NCI-H2029 treated with DMSO at 0.1 percent for 48 hours (cell line): ENCODE measurements around the gene SHOC2.

ENCODE experiments used
- DNase-seq: peaks from one replicate; lab custom pipeline; 2025; lab: John Stamatoyannopoulos, UW

Gene SHOC2

DNA sequence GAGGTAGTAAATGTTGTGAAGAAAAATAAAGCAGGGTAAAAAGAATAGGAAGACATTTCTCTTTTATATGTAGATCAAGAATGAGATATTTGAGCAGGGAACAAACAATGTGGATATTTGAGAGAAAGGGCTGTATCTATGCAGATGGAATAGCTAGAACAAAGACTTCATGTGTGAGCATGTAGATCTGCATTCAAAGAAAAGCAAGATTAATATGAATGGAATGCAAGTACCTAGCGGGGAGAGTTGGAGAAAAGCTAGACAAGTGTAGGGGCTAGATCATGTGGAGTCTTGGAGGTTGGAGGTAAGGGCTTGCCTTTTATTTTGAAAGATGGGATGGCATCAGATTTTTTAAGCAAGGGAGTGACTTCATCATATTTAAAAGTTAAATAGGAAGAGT is 27.1 kb downstream of the SHOC2 start:
- DNase-seq, result no peak

DNA sequence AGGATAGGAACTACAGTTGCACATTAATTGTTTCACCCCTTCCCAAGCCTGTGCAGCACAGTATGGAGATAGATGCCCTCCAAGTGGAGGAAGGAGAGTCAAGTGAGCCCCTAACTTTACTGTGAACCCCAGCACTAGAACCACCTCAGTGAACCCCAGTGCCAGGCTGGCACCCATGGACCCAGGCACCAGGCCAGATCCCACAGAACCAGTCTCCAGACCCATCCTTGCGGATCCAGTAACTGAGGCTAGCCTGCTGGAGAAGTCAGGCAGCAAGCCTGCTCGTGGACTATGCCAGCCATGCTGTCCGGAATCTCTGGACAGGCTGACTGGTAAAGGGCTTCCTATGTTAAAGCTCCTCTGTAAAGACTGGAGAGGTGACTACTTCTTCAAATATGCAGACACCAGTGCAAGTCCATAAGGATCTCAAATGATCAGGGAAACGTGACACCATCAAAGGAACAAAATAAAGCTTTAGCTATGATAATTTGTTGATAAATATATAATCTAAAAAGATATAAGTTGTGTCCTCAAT is 27.7 kb downstream of the SHOC2 start:
- no peak for DNase-seq

DNA sequence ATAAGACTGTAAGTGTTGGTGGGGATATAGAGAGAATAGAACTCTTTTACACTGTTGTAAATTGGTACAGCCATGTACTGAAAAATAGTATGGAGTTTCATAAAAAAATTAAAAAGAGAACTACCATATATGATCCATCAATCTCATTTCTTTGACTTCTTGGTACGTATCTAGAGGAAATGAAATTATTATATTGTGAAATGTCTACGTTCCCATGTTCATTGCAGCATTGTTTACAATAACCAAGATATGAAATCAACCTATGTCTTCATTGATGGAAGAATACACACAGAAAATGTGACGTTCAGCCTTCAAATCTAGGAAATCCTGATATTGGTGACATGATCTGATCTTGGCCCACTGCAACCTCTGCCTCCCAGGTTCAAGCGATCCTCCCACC is 32.0 kb downstream of the SHOC2 start:
- DNase-seq, result no peak

DNA sequence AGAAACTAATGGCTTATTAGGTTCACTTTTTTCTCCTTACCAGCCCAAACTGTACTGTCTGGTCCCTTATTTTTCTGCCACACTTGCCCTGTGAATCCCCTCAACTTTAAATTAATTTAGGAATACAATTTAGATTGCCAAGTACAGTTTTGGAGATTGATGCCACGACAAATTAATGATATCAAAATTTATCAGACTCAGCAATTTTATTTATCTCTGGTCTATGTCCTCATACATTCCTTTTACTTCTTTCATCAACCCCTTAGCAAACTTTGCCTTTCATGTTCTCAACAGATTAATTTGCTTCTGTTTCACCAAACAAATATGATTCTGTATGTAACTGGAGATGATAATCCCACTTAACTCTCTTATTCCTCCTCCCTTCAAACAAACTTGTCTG is 38.2 kb downstream of the SHOC2 start:
- no peak for DNase-seq

DNA sequence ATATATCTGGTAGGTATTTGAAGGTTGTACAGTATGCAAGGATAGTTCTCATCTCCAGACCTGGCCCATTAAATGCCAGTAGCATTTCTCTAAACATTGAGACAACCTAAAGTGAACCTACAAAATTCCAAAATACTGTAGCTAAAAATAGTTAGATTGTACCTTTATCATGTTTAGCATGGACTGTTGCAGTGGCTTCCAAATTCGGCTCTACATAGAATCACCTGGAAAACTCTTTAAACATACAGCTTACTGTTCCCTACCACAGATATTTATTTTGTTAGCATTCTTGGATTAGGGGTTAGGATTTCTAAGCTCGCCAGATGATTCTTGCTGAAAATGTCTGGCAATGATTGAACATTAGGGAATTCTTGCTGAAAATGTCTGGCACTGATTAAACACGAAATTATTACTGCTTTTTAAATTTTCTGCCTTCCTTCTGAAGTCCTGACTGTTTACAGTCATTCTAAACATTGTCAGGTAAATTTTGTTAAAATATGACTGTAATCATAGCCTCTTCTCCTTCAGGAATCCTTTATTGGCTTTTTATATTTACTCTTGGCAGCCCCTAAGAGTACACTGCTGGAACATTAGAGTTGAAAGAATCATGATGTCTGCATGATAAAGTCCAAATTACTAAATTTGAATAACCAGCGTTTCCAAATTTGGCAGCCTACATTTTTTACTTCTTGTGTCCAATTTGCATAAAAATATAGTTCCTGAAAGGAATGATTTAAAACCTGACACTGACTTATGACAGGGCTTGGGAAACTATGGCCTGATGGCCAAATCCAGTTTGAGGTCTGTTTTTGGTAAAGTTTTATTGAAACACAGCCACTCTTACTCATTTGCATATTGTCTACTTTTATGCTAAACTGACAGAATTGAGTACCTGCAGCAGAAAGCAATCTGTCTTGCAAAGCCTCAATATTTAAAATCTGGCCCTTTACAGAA is 40.3 kb downstream of the SHOC2 start:
- DNase-seq, result no peak

DNA sequence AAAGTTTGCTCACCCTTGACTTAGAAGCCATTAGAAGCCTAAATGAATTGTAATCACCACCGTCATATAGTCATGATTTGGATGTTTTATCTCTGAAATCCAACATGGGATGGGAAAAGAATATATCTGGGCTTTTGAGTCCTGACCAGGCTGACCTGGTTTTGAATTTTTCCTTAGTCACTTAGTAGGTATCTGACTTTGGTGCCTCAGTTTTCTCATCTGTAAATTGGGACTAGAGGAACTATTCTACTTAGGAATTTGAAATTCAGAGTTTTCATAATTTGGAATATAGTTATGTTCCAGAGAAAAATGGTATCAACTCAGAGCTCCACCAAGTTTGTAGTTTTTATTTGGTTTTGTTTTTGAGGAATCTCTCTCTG is 40.9 kb downstream of the SHOC2 start:
- DNase-seq, result no peak

DNA sequence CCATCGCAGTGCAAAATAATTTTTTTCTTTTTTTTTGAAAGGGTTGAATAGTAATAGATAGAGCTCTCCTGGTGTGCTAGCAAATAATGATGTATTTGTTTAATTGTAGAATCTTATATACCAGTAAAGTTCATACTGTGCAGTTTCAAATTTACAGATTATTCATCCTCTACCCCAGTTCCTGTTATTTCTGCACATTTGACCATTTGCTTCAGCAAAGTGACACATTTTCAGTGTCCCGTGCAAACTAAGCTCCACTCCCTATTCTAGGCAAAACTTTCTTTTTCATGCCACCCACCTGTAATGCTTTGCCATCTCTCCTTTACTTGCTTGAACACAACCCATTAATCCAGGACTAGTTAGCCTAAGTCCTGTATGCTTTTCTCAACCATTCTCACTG is 43.0 kb downstream of the SHOC2 start:
- DNase-seq, result no peak

DNA sequence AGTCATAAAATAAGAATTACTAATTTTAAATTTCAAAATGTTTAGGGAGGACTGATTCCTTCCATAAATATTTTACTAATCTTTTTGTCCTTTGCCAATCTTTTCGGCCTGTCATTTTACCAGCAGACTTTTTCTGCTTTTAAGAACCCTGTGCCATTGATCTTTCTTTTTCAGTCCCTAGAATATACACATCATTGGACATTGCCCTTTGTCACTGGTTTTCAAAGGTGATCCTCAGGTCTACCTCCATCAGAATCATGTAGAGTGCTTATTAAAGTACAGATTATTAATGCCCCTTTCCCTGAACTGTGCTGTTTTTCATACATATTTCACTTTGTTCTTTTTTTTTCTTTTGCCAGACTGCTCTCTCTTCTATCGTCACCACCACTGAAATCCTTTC is 43.8 kb downstream of the SHOC2 start:
- DNase-seq, result no peak

DNA sequence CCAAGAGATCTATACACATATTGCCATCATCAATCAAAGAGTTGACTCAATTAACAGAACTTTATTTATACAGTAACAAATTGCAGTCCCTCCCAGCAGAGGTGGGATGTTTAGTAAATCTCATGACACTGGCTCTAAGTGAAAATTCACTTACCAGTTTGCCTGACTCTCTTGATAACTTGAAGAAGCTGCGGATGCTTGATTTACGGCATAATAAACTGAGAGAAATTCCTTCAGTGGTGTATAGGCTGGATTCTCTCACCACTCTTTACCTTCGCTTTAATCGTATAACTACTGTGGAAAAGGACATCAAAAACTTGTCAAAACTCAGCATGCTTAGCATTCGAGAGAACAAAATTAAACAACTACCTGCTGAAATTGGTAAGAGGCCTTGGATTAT is 45.3 kb downstream of the SHOC2 start:
- DNase-seq, result no peak

DNA sequence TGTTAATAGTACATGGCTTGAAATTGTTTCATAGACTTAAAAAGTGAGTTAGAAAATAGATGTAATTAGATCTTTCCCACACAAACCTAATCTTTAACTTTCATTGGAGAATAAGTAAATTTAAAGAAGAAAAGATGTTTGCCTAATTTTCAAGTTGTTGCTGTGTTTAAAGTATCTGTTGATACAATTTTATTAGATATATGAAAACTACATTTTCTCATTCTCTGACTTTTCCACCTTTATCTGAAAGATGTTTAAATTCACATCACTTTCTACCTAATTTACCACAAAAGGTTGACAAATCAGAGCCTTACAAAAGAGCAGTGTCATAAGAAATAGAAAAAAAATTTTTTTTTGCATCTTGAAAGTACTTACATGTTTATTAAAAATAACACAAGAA is 45.8 kb downstream of the SHOC2 start:
- no peak for DNase-seq

DNA sequence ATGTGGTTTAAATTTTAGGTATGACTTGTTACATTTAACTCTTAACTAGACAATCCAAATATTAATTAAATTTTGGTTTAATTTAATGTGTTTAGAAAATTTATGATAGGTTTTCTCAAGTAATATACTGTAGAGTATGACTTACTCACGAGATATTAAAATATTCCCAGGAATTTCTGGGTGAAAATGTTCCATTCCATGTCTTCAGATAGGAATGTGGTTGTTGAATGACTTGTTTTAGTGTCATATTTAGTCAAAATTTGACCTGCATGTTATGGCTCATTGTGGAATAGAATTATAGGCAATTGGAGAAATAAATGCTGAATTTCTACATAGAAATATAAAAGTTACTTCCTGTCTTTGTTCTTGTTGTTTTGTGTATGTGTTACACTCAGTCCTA is 46.7 kb downstream of the SHOC2 start:
- no peak for DNase-seq

DNA sequence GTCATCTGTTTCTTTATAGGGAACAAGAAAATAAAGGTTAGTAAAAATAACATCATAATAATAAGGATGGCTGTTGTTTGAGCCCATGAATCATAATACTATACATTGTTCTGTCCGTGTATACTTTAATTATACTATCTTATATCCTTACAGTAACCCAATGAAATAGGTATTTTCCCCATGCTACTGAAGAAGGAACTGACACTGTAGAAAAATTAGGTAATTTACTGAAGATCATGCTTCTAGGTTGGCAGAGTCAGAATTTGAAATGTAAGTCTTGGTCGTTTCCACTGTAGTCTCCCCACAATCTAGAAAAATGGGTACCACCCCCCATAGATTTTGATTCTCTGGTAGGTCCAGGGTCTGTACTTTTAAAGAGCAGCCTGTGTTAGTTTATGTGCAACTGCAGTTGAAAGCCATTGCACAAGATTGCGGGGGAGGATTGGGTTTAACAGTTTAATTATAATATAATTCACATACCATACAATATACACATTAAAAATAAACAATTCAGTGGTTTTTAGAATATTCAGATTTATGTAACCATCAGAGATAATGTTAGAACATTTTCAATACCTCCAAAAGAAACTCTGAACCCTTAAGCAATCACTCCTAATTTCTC is 47.7 kb downstream of the SHOC2 start:
- DNase-seq, result no peak

DNA sequence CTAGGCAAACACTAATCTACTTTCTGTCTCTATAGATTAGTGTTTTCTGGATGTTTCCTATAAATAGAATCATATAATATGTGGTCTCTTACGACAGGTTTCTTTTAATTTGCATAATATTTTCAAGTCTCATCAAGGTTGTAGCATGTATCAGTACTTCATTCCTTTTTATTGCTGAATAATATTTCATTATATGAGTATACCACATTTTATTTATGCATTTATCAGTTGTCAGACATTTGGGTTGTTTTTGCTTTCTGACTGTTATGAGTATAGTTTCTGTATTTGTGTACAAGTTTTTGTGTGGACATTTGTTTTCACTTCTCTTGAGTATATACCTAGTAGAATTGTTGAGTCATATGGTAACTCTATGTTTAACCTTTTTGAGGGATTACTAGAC is 48.2 kb downstream of the SHOC2 start:
- no peak for DNase-seq

DNA sequence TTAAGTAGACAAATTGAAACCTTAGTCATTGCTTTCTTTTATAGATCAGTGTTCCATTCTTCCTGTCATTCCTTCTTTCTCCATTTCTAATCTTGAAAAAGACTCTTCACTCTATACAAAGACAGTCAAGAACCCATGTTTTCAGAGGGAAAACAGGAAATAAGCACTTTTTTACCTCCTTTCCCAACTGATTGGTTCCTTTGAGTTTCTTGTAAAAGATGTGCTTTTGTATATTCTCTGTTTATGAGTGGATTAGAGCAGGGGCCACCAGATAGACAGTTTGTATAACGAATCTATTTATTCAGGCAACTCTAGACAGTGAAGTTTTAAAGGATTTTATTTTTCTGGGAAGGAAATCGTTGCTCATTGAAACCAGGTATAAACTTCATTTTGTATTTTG is 49.8 kb downstream of the SHOC2 start:
- no peak for DNase-seq

DNA sequence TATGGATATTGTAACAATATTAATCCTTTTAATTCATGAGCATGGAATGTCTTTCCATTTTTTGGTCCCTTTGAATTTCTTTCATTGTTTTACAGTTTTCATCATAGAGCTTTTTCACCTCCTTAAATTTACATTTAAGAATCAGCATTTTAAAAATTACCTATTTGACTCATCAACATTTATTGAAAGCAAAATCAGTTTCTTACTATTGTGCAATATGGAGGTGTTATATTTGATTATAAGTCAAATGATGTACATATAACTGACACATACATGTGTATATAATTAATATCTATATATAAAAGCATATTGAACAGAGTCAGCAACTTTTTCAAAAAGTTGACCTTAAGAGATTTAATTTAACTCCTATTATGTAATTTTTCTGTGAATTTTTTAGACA is 52.2 kb downstream of the SHOC2 start:
- DNase-seq, result no peak

DNA sequence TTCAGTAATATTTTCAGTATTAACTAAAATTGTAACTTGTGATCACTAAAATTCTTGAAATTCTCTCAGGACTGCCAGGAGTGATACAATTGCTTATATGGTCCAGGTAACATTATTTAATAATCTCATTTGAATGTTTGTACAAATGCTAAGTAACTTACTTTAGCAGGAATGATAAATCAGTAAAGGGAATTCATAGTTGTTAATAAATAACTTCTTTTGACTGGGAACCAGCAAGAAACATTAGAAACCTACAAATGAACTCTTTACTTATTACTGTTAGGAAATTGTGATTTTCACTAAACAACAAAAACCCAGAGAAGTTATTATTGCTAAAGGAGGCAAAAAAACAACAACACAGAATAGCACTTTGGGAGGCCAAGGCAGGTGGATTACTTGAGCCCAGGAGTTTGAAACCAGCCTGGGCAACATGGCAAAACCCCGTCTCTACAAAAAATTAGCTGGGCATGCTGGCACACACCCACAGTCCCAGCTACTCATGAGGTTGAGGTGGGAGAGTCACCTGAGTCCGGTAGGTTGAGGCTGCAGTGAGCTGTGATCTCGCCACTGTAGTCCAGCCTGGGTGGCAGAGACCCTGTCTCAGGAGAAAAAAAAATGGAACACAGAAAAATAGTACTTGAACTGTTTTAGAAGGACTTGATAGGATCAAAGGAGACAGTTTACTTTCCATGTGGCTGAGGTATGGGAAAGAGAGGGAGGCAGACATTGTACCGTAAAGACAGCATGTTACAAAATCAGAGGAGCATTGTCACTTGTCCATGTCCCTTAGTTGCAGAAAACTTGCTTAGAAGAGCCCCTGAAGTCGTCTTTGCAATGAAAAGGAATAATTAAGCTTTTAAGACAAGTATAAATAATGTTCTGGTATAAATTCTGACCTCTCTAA is 53.1 kb downstream of the SHOC2 start:
- no peak for DNase-seq

DNA sequence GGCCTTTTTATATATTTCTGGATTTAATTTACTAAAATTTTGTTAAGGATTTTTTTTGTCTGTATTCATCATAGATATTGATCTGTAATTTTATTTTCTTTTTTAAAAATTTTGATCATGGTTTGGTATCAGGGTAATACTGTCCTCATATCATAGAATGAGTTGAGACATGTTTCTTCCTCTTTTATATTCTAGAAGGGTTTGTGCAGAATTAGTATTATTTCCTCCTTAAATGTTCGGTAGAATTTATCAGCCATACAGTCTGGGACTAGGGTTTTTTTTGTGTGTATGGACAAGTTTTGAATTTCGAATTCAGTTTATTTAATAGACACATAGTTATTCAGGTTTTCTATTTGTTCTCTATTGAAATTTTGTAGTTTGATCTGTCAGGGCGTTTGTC is 54.0 kb downstream of the SHOC2 start:
- no peak for DNase-seq

DNA sequence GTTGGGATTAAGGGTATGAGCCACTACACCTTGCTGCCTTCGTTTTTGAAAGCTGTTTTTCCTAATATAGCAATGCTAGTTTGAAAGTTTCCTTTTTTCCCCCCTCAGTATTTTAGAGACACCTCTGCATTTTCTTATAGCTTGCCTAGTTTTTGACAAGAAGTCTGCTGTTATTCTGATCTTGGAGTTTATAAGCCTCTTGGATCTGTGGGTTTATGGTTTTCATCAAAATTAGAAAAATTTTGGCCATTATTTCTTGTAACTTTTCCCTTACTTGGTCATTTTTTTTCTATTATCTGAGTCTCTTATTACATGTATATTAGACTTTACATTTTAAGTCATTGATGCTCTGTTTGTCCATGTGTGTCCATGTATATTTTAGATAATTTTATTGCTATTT is 57.2 kb downstream of the SHOC2 start:
- no peak for DNase-seq

DNA sequence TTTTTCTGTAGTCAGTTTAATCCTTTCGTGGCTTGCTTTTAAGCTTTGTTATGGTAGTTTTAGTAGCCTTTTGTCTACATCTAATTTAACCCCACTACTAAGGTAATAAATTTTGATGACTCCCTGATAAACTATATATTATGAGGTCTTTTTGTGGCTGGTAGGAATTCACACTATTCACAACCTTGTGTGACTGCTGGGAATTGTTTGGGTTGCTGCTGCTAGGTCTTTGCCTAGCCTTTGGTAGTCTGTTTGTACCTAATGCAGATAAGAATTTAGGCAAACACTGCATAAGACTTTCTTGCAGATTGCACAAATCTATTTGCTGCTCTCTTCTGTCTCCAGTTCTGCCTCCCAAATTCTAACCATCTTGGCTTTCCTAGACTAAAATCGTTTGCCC is 58.3 kb downstream of the SHOC2 start:
- no peak for DNase-seq

DNA sequence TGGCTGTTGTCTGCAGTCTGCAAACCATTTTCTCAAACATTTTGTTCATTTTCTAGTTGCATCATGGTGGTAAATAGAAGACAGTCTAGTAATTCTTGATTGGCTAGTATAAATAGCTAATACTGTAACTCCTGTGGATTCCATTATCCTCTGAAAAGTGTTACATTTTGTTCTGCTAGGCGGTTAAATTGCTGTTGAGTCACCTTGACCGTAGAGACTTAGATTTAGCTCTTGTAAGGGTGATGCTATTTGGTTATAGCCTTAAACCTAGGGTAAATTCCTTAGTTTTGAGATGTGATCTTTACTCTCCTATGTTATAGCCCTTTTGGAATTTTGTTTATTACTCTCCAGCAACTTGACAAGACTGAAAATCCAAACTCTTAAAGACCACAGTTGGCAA is 58.8 kb downstream of the SHOC2 start:
- no peak for DNase-seq

DNA sequence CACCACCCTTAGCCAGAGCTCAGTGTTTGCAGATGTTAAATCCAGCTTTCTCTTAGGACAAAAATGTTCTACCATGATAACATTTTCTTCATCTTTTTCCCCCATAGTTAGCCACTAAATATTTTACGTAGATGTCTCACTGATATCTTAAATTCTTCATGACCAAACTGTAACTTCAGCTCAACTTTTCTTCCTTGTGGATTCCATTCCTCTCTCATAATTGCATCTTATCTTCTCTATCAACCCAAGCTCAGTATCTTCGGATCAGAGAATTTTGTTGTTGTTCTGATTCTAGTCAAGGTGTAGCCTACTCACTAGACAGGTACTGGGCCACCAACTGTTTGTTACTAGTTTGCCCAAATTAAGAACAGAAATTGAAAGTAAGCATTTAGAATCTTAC is 60.2 kb downstream of the SHOC2 start:
- no peak for DNase-seq

DNA sequence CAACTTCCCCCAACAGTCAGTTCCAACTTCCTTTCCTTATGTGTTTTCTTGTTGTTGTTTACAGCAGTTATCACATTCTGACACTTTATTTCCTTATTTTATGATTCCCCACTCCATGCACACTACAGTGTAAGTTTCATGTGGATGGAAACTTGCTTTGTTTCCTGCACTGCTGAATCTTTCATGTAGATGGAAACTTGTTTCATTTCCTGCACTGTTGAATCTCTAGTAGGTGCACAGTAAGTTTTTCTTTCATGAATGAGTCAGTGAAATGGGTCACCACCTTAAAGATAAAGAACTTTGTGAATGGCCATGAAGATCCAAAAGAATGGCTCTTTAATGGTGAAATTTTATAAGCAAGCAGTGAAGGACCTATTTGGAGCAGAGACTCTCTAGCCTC is 61.4 kb downstream of the SHOC2 start:
- no peak for DNase-seq

DNA sequence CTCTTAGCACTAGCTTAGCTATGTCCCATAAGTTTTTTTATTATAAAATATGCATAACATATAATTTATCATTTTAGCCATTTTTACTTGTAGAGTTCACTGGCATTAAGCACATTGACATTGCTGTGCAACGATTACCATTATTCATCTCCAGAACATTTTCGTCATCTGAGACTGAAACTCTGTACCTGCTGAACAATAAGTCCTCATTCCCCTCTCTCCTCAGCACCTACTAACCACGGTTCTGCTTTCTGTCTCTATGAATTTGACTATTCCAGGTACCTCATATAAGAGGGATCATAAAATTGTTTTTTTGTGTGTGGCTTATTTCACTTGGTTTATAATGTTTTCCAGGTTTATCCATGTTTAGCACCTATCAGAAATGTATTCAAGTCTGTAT is 64.1 kb downstream of the SHOC2 start:
- DNase-seq, result no peak
